ENCODE data around the gene DBN1.

Gene DBN1

DNA sequence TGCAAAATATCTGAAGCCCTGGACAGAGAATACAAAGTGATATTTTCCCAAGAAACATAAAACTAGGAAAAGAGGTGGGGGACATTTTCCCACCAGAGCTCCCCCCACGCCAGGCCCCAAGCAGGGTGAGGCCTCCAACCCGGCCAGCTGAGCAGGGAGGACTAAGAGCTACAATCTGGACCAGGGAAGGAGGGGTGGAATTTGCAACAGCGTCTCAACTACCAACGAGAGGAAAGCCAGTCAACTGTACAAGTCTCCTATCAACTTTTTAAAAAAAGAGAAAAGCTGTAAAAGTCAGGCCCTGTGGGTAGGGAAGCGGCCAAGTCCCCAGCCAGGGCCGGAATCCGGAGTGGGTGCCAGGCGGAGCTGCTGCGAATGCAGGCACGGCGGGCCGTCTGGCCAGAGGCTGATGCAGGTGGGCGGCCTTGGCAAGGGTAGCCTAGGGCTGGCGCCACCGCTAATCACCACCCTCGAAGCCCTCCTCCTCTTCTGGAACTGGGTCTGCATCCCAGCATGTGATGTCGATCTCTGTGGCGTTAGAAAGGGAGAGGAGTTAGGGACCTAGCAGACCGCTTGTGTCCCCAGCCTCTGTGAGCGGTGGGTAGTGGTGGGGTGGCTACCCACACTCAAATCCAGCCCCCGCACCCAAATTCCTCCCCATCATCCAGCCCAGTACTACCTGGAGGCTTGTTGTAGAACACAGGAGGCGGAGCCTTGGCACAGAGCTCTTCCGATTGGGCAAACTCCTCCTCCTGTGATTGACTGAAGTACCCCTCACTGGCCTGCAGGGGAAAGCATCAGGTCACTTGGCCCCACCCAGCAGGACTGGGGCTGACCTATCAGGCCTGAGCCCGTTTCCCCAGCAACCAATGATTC, 16.2 kb downstream of the DBN1 start:
- Histone ChIP-seq H3K4me1 (ENCODE audit: control insufficient read depth, insufficient read depth, low read length) (peaks cover 17% of the 10 kb centered on the region), H3K27me3 (replicated peaks; ENCODE audit: control insufficient read depth, insufficient read depth, low read length) (no peaks in the 10 kb centered on the region), H3K4me3 (ENCODE audit: low read length) (no peak overlapping the region), H3K9me3 (ENCODE audit: control insufficient read depth, low read length) (no peaks in the 10 kb centered on the region), H3K36me3 (ENCODE audit: control insufficient read depth, insufficient read depth, low read length, severe bottlenecking) (peaks cover 33% of the 10 kb centered on the region), H3K9ac (ENCODE audit: low read length) (no peak overlapping the region)
- peak; percentile 95 for DNase-seq (ENCODE audit: low read depth)

DNA sequence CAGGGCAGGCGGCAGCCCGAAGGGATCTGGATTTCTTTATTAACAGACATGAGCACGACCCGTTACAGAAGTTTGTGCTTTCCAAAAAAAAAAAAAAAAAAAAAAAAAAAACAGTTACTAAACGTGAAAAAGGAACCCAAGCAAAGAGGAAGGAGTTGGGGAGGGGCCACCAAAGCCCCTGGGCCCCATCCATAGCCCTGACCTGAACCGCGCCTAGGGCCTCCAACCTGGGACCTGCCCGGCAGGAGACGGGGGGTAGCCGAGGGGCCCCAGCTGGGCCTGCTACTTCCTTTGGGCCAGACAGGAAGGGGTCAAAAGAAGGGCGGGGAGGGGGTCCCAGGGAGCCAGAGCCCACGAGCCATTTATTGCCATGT, 16.9 kb downstream of the DBN1 start:
- Histone ChIP-seq H3K4me1 (ENCODE audit: control insufficient read depth, insufficient read depth, low read length) (peaks cover 17% of the 10 kb centered on the region), H3K9ac (ENCODE audit: low read length) (no peak overlapping the region), H3K27me3 (replicated peaks; ENCODE audit: control insufficient read depth, insufficient read depth, low read length) (no peaks in the 10 kb centered on the region), H3K36me3 (ENCODE audit: control insufficient read depth, insufficient read depth, low read length, severe bottlenecking) (peaks cover 31% of the 10 kb centered on the region), H3K9me3 (ENCODE audit: control insufficient read depth, low read length) (no peaks in the 10 kb centered on the region), H3K4me3 (ENCODE audit: low read length) (no peak overlapping the region)
- DNase-seq (ENCODE audit: low read depth), result no peak

DNA sequence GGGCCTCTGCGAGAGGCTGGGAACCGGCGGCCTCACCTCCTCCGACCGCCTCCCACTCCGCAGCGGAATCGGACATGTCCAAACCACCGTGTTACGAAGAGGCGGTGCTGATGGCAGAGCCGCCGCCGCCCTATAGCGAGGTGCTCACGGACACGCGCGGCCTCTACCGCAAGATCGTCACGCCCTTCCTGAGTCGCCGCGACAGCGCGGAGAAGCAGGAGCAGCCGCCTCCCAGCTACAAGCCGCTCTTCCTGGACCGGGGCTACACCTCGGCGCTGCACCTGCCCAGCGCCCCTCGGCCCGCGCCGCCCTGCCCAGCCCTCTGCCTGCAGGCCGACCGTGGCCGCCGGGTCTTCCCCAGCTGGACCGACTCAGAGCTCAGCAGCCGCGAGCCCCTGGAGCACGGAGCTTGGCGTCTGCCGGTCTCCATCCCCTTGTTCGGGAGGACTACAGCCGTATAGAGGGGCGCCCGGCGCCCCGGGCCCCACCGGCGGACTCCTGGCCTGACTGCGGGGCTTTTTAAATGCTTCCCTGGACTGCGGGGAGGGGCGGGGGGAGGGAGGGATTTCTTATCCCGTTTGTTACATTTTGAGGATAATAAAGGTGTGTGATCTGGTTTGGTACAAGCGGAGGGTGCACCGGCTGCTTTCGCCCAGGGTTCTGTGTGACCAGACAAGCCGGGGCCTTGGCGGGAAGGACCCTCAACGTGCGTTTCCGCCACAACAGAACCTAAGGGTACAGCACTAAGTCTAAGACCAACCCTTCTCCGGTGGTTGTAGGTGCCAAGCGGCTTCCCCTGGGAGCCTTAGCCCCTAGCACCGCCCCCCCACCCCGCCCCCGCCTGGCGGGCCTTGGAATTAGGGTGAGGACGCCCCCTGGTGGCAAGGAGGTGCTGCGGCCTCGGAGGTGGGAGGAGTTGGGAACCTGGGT, 17.5 kb downstream of the DBN1 start:
- Histone ChIP-seq H3K36me3 (ENCODE audit: control insufficient read depth, insufficient read depth, low read length, severe bottlenecking) (peaks cover 31% of the 10 kb centered on the region), H3K9me3 (ENCODE audit: control insufficient read depth, low read length) (no peaks in the 10 kb centered on the region), H3K4me3 (ENCODE audit: low read length) (peak overlapping the region; percentile 79)

DNA sequence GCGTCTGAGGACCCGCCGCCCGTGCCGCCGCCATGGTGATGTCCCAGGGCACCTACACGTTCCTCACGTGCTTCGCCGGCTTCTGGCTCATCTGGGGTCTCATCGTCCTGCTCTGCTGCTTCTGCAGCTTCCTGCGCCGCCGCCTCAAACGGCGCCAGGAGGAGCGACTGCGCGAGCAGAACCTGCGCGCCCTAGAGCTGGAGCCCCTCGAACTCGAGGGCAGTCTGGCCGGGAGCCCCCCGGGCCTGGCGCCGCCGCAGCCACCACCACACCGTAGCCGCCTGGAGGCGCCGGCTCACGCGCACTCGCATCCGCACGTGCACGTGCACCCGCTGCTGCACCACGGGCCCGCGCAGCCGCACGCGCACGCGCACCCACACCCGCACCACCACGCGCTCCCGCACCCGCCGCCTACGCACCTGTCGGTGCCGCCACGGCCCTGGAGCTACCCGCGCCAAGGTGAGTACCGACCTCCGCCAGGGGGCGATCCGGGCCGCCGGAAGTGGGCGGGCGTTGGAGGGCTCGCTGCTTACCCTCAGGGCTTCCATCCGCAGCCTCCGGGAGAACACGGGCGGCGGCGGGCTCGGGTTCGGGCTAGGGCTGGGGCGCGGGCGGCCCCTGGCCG, 18.3 kb downstream of the DBN1 start:
- DNase-seq (ENCODE audit: low read depth), result peak; percentile 84
- Histone ChIP-seq H3K36me3 (ENCODE audit: control insufficient read depth, insufficient read depth, low read length, severe bottlenecking) (peaks cover 27% of the 10 kb centered on the region), H3K9ac (ENCODE audit: low read length) (peak overlapping the region; percentile 49), H3K4me1 (ENCODE audit: control insufficient read depth, insufficient read depth, low read length) (peaks cover 17% of the 10 kb centered on the region), H3K27me3 (replicated peaks; ENCODE audit: control insufficient read depth, insufficient read depth, low read length) (no peaks in the 10 kb centered on the region), H3K9me3 (ENCODE audit: control insufficient read depth, low read length) (no peaks in the 10 kb centered on the region), H3K4me3 (ENCODE audit: low read length) (peak overlapping the region; percentile 79)

More for the DNA sequence above, 17.5 kb downstream of the DBN1 start:
- peak; percentile 97 for DNase-seq (ENCODE audit: low read depth)
- peak overlapping the region; percentile 49 for H3K9ac ChIP-seq (ENCODE audit: low read length)
- H3K4me1 ChIP-seq (ENCODE audit: control insufficient read depth, insufficient read depth, low read length), result peaks cover 17% of the 10 kb centered on the region
- H3K27me3 ChIP-seq (replicated peaks; ENCODE audit: control insufficient read depth, insufficient read depth, low read length), result no peaks in the 10 kb centered on the region

DNA sequence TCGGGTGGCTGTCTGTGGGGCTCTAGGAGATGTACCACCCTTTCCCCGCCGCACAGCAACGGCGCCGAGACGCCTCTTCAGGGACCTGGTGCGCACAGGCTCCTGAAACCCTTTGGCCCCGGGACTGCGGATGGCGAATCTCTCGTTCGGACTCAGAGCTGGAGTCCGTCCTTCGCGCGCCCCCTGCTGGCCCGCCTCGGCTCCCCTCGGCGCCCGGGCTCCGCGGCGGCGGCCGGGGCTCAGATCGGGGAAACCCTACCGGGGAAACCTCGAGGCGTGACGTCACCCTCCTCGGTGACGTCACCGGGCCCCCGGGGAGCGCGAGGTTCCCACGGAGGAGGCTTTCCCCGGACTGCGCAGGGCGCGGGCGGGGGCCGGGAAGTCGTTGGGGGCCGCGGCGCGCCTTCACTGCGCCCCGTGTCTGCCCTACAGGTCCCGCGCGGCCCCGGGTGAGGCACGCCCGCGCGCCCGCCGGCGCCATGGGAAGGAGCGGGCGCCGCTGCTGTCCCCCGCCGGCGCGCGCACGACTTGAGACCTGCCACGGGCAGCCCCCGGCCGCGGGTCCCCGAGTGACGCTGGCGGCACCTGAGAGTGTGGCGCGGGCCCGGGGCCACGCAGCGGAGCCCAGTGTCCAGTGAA, 18.9 kb downstream of the DBN1 start:
- Histone ChIP-seq H3K27me3 (replicated peaks; ENCODE audit: control insufficient read depth, insufficient read depth, low read length) (no peaks in the 10 kb centered on the region), H3K4me1 (ENCODE audit: control insufficient read depth, insufficient read depth, low read length) (peaks cover 17% of the 10 kb centered on the region), H3K9ac (ENCODE audit: low read length) (peak overlapping the region; percentile 49), H3K36me3 (ENCODE audit: control insufficient read depth, insufficient read depth, low read length, severe bottlenecking) (peaks cover 24% of the 10 kb centered on the region), H3K4me3 (ENCODE audit: low read length) (peak overlapping the region; percentile 79), H3K9me3 (ENCODE audit: control insufficient read depth, low read length) (no peaks in the 10 kb centered on the region)
- peak; percentile 96 for DNase-seq (ENCODE audit: low read depth)

DNA sequence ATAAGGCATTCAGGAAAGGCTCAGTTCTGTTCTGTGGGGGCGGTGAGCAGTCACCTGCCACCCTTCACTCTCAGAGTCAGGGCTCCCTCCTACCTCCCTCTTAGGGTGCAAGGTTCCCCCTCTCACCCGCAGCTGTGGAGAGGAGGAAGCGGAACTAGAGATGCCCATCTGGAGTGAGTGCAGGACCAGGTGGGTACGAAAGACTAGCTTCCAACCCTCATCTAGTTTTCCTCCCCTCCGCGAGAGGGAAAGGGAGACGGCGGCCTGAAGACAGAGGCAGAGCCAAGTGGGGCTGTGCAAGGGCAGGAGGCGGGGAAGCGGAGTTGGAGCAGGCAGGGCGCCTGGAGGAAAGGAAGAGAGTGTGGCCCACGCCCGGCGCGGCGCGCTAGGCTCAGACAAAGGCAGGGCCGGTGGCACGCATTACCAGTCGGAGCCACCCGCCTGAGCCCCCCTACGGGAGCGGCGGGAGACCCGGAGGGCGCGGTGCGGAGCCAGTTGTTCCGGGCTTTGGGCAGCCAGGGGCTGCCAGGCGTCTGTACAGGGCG, 19.5 kb downstream of the DBN1 start:
- H3K4me3 ChIP-seq (ENCODE audit: low read length), result peak overlapping the region; percentile 79
- H3K9me3 ChIP-seq (ENCODE audit: control insufficient read depth, low read length), result no peaks in the 10 kb centered on the region
- no peaks in the 10 kb centered on the region for H3K27me3 ChIP-seq (replicated peaks; ENCODE audit: control insufficient read depth, insufficient read depth, low read length)
- H3K36me3 ChIP-seq (ENCODE audit: control insufficient read depth, insufficient read depth, low read length, severe bottlenecking), result peaks cover 19% of the 10 kb centered on the region
- peak; percentile 43 for DNase-seq (ENCODE audit: low read depth)
- peak overlapping the region; percentile 49 for H3K9ac ChIP-seq (ENCODE audit: low read length)
- H3K4me1 ChIP-seq (ENCODE audit: control insufficient read depth, insufficient read depth, low read length), result peaks cover 17% of the 10 kb centered on the region

DNA sequence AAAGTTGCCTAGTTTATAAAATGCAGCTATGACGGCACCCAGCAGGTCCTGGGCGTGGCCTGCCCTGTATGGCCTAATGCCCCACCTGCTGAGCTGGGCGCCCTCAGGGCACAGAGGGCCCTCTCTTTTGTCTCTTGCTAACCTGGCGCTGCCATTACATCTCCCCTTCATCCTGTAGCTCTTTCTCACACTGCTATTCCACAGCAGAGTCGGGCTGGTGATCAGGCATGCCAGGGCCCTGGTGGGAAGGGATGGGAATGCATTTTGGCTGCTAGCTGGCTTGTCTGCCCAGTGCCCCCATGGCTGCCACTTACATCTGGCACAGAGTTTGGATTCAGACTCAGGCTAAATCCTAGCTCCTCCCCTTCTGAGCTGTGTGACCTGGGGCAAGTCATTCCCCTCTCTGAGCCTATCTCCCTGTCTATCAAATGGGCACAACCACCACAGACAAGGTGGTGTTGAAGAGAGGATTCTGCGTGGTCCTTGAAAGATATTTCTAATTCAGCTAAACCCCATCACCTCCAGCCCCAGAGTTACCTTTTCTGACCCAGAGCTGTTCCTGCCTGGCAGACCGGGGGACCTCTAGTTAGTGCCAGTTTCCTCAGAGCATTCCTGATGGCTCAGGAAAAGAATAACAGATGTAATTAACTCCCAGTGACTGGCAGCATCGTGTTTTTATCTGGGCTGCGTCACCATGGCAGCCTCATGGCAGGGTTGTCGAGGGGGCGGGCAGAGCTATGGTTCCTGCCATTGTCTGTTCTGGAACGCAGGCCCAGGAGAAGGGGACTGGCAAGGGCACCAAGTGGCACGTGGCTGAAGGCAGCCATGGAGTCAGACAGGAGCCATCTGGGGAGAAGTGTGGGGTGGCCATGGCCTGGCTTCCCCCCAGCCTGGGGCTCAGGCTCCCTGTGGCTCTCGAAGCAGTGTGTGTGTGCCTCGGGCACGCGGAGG, 20.5 kb downstream of the DBN1 start:
- H3K27me3 ChIP-seq (replicated peaks; ENCODE audit: control insufficient read depth, insufficient read depth, low read length), result no peaks in the 10 kb centered on the region
- no peaks in the 10 kb centered on the region for H3K9me3 ChIP-seq (ENCODE audit: control insufficient read depth, low read length)
- no peak overlapping the region for H3K4me3 ChIP-seq (ENCODE audit: low read length)
- H3K9ac ChIP-seq (ENCODE audit: low read length), result no peak overlapping the region
- peaks cover 10% of the 10 kb centered on the region for H3K36me3 ChIP-seq (ENCODE audit: control insufficient read depth, insufficient read depth, low read length, severe bottlenecking)
- DNase-seq (ENCODE audit: low read depth), result no peak
- H3K4me1 ChIP-seq (ENCODE audit: control insufficient read depth, insufficient read depth, low read length), result peaks cover 19% of the 10 kb centered on the region

DNA sequence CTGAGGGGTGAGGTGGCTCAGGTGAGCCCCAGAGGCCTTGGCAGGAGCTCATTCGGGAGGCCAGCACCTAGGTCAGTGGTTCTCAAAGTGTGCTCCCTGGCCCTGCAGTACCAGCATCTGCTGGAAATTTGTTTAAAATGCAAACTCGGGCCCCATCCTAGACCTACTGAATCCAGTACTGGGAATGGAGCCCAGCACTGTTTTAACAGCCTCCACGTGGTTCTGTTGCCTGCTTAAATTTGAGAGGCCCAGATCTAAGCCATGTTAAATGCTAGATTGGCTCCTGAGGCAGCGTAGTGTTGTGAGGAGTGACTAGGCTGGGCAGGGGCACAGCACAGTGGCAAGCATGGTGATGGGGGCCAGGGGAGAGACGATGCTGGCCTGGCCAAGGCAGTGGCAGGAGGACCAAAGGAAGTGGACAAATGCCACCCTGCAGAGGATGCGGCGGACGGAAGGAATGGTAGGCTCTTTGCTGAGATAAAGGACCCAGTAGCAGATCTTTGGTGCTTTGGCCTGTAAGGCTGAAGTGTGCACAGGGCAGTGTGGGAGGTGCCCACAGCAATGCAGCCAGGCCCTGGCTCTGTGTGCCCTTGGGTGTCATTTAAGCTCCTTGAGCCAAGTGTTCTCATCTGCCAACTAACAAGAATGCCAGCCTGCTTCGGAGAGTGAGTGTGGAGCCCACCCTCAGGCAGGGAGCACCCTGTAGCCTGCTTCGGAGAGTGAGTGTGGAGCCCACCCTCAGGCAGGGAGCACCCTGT, 22.6 kb downstream of the DBN1 start:
- Histone ChIP-seq H3K9ac (ENCODE audit: low read length) (no peak overlapping the region), H3K9me3 (ENCODE audit: control insufficient read depth, low read length) (no peaks in the 10 kb centered on the region), H3K4me3 (ENCODE audit: low read length) (no peak overlapping the region), H3K4me1 (ENCODE audit: control insufficient read depth, insufficient read depth, low read length) (peaks cover 21% of the 10 kb centered on the region), H3K36me3 (ENCODE audit: control insufficient read depth, insufficient read depth, low read length, severe bottlenecking) (no peaks in the 10 kb centered on the region), H3K27me3 (replicated peaks; ENCODE audit: control insufficient read depth, insufficient read depth, low read length) (no peaks in the 10 kb centered on the region)
- no peak for DNase-seq (ENCODE audit: low read depth)

DNA sequence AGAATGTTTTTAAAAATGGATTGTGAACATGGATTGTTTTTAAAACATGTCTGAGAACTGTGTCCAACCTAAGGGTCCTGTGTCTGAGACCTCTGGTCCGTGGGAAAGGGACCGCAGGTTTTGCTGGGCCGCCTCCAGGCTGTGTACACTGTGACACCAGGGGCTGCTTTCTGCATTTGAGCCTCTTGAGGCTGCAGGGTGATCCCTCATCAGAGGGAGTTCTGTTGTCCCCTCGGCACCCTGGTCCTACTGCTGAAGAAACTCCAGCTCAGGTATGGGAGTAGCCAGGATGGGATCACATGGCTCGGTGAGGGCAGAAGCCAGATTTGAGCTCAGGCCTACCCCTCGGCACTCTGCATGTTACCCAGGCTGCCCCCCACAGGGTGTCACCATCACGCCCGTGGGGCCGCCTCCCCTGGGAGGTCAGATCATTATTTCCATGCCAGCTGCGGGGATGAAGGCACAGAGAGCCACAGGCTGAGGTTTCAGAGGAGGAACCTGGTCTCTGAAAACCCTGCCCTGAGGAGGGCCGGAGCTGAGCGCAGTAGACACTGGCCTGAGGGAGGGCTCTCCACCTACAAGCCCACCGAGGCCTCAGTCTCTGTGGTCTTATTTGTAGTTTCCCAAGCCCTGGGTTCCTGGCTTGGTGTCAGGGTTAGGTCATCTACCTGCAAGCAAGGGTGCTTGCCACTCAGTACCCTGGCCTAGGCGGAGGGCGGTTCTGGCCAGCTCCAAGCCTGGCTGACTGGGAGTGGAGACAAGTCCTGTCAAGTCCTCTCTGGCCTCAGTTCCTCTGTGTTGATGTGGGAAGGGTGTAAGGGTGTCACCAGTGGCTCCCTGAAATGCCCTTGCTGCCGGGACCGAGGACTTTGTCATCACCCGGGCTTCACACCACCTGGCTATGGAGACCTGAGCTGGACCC, 24.0 kb downstream of the DBN1 start:
- Histone ChIP-seq H3K9me3 (ENCODE audit: control insufficient read depth, low read length) (no peaks in the 10 kb centered on the region), H3K9ac (ENCODE audit: low read length) (no peak overlapping the region), H3K27me3 (replicated peaks; ENCODE audit: control insufficient read depth, insufficient read depth, low read length) (no peaks in the 10 kb centered on the region), H3K36me3 (ENCODE audit: control insufficient read depth, insufficient read depth, low read length, severe bottlenecking) (no peaks in the 10 kb centered on the region), H3K4me3 (ENCODE audit: low read length) (no peak overlapping the region), H3K4me1 (ENCODE audit: control insufficient read depth, insufficient read depth, low read length) (peaks cover 18% of the 10 kb centered on the region)
- DNase-seq (ENCODE audit: low read depth), result no peak

Data from adipocyte (in vitro differentiated cells).